Germinal center (tissue), 1 donor: ENCODE data around the gene RPS5.
A peak's percentile ranks its signal among the peaks of the same experiment; 100 is the strongest.
"Not testable (repeated sequence)": the region's sequence is repeated elsewhere in the genome, so short reads cannot be mapped to it uniquely, and the experiment has no call there.

Source experiments
- DNase-seq: peaks from one replicate; pipeline ENCODE4 v3.0.0; 2012; ENCODE audit warnings: mixed read lengths, low spot score

RPS5 gene

DNA sequence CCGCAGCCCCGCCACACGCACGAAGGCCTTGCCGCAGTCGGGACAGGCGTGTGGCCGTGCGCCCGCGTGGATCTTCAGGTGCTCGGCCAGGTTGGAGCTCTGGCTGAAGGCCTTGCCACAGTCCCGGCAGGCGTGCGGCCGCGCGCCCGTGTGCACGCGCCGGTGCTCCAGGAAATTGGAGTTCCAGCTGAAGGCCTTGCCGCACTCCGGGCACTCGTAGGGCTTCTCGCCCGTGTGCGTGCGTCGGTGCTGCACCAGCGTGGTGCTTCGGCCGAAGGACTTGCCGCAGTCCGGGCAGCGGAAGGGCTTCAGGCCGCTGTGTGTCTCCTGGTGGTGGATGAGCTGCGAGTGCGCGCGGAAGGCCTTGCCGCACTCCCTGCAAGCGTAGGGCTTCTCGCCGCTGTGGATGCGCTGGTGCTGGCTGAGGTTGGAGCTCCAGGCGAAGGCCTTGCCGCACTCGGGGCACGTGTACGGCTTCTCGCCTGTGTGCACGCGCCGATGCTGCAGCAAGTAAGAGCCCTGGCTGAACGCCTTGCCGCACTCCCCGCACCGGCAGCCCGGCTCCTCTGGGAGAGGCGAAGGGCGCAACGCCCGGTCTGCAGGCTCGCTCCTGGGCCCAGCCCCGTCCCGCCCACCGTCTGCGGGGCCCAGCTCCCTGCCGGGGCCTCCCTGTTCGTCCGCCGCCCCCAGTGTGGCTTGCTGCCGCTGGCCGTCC, 30.1 kb upstream of the RPS5 start:
- DNase-seq: no peak

DNA sequence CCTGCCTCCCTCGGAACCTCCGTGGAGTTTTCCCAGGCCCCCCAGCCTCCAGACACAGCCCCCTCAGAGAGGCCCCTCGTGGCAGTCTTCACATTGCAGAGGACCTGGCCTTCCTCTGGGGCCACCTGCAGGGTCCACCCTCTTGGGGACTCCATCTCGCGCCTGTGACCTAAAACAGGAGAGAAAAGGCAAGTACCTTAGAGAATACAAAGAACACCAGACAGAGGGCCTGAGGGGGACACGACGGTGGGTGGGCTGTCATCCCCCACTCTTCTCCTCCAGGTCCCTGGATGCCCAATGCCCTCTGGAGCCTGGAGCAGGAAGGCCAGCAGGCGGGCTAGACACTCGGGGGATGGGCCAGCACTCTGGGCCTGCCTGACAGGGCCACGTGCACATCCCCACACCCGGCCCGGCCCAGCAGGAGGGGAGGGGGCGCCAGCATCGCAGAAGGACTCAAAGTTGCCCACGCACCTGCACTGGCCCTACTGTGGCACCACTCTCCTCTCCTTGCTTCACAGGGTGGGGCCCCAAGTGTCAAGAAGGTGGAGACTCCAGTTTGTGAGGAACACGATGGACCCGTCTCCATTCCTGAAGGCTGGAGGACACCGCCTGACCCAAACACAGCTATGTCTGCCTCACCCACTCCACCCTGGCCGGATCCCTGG, 29.5 kb upstream of the RPS5 start:
- no peak for DNase-seq

DNA sequence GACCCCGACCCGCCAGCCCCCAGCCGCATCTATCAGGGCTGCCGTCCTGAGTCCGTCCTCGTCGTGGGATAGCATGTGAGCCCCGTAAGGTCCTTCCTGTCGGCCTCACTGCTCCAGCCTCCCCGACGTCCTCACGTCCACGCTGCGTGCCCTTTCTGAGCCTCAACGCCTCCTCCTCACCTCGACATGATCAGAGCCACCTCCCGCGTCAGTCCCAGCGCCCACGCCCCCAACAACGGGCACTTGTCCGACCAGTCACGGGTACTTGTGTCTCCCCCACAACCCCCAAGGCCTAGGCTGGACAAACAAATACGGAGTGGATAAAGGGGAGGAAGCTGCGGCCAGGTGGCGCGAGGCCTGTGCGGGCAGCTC, 25.2 kb upstream of the RPS5 start:
- peak; percentile 44 for DNase-seq

DNA sequence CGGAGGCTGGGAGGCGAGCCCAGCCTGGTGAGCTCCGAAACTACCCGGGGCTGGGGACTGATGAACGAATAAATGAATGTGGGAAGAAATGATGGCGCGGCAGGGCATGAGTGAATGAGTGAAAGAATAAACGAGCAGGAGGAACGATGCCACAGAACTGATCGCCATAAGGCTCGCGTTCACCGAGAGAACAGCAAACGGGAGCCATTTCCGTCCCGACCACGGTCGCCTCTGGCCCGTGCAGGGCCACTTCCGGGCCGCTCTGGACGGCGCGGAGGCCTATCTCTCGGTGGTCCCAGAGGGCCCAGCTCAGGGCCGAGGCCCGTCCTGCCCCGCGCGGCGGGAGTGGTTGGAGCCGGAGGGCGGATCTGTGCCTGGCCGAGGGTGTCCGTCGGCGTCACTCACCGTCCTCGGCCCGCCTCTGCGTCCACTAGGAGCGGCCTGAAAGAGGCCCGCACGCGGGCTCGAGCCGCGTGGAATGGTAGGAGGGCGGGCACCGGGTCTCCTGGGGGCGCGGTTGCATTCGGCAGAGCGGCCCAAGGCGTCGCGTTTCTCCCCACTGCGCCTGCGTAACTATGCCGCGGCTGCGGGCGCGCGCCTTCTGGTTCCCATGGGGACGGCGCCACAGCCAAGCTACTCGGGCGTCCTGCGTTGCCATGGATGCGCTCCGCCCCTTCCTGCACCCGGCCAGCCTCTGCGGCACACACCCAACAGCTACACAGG, 24.6 kb upstream of the RPS5 start, which contains the start of gene ZNF497:
TSS of gene ZNF497 (minus strand) at position 480 of the 723 bp plus-strand sequence. CDS start 5,116 bp downstream, outside the sequence.
- peak; percentile 98 for DNase-seq

DNA sequence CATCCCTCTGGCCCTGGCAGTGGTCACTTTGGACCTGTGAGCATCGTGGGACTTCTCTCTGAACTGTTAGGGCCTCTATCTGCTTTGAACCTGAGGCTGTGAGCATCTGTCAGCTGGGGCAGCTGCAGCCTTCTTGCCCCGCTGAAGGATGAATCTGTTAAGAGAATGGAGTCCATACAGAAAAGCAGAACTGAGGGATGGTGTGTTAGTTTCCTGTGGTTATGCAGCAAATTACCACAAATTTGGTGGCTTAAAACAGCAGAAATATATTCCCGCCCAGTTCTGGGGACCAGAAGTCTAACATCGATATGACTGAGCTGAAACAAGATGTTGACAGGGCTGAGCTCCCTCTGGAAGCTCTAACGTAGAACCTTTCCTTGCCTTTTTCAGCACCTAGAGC, 22.9 kb upstream of the RPS5 start:
- DNase-seq: no peak

DNA sequence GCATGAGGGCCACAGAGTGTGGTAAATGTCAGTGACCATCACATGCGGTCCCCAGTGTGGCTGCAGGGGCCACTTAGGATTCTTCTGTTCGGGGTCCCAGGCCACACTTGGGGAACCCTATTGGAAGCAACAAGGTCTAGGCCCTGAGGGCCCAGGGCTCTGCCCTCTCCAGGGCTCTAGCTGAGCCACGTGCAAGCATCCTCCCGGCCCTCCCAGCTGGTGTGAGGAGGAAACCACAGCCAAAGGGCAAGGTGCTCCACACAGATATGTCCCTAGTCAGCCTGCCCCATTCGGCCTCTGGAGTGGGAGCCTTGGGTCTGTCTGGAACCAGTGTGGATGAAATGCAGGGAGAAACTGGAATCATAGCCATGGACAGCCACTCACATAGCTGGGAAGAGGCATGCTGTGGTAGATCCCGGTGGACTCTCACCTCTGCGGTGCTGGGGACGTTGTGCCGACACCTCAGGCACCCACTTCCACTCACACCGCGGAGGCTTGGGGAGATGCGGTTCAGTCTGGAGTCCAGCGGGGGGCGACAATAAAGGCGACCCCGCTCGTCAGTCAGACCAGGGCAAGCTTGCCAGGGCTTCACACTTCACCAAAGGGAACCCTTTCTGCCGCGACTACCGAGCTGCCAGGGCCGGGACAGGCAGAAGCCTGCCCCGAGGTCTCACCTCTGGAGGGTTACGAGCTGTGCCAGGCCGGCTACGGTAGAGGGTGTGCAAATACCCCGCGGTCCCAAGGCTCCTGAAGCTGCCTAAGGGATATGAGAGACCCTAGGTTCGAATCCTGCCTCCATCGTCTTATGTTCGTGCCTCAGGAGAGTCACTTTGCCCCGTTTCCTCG, 20.3 kb upstream of the RPS5 start:
- DNase-seq: no peak

DNA sequence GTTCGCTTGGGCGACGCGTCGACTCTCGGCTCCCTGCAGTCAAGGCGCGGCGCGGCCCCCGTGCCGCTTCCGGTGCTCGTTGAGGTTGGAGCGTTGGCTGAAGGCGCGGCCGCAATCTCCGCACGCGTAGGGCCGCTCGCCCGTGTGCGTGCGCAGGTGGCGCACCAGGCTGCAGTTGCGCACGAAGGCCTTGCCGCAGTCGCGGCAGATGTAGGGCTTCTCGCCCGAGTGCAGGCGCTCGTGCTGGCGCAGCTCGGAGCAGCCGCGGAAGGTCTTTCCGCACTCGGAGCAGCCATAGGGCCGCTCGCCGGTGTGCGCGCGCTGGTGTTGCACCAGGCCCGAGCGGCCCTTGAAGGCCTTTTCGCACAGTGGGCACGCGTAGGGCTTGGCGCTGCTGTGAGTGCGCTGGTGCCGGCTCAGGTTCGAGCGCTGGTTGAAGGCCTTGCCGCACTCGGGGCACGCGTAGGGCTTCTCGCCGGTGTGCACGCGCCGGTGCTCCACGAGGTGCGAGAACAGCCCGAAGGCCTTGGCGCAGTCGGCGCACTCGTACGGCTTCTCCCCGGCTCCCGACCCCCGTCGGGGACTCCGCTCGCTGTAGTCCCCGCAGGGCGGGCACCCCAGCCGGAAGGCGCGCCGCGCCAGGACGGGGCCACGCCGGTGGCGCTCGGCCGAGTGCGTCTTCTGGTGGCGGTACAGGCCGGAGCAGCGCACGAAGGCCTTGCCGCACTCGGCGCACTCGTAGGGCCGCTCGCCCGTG, 19.2 kb upstream of the RPS5 start:
- DNase-seq: no peak

DNA sequence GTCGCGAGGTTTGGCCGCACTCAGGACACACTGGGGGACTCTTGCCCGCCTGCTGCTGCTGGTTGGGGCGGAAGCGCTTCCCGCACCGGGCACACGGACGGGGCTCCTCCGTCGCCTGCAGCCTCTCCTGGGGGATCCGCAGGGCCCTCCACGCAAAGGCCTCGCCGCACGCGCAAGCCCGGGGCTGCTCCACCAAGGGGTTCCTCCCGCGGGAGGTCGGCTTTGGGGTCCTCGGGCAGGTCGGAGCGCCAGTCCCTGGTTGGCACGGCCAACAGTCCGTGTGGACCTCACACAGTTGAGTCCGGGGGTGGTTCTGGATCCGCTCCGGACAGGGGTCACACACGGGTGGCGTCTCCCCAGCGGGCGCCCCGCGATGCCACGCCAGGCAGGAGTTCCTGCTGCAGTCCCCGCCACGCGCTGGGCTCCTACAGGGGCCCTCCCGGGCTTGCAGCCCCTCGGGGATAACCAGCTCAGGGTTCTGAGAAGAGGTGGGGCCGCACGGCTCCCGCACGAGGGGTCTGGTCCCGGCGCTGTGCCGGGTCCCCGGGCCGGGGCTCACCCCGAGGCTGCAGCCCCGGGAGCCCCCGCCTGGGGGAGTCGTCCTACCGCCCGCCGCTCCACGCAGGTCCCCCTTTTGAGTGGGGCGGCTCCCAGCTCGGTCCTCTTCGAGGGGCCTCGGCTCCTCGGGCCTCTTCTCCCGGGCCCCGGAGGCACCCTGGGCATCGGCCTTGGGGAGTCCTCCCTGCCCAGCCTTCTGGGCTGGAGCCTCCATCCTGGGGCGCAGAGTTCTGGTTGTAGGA, 18.3 kb upstream of the RPS5 start:
- DNase-seq: no peak

DNA sequence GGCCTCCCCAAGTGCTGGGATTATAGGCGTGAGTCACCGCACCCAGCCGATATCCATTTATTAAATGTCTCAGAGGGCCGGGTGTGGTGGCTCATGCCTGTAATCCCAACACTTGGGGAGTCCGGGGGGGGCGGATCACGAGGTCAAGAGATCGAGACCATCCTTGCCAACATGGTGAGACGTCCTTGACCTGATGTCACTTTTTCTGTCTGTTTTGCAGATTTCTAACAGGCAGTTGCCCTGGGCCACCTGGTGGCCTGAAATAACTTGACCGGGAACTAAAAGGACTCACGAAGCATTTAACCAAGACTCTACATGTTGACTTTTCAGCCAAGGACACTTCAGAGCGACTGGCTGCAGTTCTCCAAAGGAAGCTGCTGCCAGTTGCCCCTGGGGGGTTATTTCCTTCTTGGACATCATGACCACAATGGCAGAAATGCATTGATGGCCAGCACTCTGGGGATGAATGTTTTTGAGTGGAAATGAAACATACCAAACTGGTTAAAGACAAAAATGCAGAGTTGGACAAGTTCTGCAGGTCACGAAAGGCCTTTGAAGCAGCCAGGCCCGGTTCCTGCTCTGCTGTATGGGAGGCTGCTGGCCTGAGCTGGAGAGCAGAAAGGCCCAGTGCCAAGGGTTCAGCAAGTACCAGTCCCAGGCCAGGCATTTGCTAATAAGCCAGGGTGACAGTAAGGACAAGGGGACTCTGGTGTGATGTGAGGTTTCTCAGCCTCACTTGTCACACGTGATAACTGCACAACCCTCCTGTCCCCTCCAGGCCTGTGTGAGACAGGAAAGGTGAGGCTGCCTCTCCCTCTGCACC, 14.5 kb upstream of the RPS5 start:
- no peak for DNase-seq

DNA sequence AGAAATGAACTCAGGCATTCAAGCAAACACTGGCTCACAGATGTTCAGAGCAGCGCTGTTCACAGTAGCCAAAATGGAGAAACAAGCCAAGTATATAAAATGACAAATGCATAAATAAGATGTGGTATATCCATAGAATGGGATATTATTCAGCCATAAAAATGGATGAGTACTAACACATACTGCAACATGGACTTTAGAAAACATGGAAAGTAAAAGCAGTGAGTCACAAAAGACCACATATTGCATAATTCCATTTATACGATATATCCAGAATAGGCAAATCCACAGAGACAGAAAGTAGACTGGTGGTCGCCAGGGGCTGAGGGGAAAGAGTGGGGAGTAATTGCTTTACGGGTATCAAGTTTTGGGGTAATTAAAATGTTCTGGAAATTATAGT, 12.9 kb upstream of the RPS5 start:
- no peak for DNase-seq

DNA sequence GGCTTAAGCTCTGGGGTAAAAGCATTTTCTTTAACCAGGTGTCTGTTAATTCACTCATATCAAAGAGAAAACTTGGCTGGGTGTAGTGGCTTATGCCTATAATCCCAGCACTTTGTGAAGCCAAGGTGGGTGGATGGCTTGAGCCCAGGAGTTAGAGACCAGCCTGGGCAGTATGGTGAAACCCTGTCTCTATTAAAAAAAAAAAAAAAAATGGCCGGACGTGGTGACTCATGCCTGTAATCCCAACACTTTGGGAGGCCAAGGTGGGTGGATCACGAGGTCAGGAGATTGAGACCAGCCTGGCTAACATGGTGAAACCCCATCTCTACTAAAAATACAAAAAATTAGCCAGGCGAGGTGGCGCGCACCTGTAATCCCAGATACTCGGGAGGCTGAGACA, 10.3 kb upstream of the RPS5 start:
- not testable (repeated sequence) for DNase-seq

DNA sequence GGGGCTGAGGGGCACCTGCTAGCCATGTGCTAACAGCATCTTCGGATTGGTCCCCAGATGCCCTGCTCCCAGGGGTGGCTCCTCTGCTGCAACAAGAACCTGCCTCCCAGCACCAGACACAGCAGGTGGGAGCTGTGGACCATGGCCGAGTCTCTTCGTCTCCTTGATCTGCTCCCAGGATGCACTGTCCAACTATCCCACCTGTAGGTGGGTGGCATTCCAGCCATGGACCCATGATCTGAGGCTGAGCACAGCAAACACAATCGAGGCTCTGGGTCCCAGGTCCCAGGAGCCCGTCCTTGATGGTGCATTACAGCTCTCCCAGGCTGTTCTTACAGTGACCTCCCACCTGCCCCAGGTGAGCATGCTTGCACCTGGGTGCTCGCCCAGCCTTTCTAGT, 7.8 kb upstream of the RPS5 start:
- no peak for DNase-seq

DNA sequence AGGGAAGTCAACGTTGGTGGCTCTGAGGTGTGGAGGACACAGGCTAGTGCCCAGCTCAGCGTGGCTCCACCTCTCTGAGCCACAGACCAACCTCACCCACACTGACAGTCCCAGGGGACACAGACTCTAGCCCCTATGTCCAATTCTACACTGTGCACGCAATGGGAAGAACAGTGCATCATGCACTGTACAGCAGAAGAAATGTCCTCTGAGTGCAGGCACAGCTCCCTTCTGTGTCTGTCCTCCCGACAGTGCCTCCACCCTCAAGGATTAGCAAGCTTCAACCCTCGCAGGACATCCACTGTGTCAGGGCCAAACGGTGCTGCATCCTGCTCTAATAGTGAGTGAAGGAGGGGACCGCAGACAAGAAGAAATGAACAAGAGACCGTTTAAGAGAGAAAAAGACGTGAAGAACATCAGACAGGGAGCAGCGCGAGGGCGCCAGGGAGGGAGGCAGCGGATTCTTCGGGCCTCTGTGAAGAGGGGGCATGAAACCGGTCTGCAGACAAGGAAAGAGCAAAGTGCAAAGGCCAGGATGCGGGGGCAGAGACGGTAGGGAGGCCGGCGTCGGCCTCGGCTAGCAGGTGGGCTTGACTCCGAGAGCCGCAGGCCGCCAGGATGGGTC, 6.9 kb upstream of the RPS5 start:
- DNase-seq: no peak

DNA sequence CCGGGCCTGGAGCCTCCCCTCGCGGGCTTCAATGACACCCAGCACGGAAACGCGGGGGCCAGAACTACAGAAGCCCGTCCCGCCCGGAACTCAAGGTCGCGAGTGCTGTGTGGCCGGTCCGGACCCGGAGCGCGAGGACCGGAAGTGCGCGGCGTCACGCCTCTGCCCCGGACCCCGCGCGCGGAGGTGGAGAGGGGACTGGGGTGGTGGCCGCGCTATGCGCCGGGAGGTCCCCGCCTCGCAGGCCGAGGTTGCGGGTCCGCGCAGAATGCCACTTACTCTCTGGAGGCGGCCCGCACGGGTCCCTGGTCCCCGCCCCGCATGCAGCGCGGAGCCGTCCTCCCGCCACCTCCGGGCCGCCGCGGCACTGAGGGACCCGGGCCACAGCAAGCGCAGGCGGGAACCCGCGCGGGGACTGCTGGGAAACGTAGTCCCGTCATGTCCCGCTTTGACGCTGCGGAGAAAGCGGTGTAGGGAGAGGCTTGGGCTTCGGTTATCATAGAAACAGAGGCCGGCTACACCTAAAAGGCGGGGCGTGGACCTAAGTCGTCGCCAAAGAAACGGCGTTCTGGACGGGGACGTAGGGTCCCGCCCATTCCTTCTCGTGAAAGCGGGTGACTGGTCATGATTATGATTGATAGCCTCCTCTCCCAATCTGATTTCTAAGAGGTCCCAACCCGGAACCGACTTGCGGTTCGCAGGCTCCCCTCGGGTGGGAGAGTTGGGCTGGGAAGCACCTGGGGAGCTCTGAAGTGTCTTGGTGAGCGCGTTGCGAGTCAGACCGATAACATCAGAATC, 6.2 kb upstream of the RPS5 start, which contains the start of gene ZNF837:
TSS of gene ZNF837 (minus strand) at position 369 of the 798 bp plus-strand sequence. CDS start 11,698 bp downstream, outside the sequence.
- DNase-seq: peak; percentile 97

DNA sequence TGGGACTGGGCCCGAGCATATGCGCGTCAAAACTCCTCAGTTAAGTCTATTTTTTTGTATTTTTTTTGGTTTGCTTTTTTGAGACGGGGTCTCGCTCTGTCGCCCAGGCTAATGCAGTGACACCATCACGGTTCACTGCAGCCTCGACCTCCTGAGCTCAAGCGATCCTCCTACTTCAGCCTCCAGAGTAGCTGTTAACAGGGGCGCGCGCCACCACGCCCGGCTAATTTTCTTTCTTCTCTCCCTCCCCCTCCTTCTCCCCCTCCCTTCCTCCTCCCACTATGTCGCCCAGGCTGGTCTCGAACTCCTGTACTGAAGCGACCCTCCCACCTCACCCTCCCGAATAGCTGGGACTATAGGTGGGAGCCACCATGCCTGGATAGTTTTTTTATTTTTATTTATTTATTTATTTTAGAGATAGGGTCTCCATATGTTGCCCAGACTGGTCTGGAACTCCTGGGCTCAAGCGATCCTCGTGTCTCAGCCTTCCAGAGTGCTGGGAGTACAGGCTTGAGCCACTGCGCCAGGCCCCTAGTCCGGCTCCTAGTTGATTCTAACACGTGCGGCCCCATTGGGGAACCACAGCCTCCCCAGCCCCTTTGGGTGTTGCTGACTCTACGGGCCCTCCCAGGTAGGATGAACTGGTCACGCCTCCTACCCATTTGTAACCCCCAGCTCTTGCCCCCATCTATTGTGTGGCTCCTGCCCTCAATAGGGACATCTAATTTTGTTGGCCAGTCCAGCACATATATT, 5.4 kb upstream of the RPS5 start:
- DNase-seq: no peak

DNA sequence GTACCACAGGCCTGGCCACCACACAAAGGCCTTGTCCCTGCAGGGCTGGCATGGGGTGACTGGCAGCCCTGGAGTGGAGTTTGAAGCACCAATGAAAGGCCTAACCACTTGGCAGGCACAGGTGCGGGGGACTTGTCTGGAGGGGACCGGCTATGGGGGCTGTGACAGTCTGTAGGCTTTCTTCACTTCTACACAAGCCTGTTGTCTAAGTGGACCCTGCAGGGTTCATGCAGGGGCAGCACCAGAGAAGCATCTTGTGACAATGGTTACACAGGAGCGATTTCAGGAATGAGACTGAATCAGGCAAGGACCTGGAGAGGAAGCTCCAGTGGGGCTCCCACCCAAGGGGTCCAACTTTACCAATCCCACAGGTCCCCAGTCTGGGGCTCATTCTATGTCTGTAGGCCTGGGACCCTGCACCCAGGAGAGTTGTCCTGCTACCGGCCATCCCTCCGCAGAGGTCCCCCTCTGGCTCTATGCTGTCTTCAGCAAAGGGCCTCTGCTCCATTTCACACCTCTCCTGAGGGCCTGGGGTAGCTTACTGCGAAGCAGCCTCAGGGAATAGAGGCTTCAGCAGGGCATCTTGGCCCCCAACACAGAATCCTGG, 4.0 kb upstream of the RPS5 start:
- DNase-seq: no peak

DNA sequence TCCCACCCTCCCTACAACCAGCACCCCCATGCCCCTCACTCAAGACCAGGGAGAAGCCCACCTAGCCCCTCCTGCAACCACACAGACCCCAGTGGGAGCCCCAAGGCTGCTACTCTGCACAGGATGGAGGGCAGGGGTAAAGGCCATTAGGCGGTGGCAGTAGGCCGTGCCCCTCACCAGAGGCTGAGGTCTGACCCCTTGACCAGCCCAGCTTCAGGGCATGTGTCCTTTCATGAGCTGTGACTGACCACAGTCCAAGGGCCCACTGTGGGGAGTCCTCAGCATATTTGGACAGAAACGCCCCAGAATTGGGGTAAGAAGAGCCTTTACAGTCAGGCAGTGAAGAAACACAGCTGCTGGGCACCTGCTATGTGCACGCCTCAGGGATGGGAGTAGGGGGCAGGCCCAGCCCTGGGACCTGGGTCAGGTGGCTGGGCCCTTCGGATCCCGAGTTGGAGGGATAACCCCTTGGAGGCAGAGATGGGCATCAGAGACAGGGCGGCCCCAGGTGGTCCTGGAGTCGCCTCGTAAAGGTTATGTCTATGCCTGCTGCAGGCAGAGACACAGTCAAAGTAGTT, 1.7 kb upstream of the RPS5 start:
- no peak for DNase-seq
